HG03469 (cell line): ENCODE results near the gene ESYT2.
A peak's percentile ranks its signal among the peaks of the same experiment; 100 is the strongest.
"Not testable (repeated sequence)": the region's sequence is repeated elsewhere in the genome, so short reads cannot be mapped to it uniquely, and the experiment has no call there.

Experiments used
- ATAC-seq: cut with Tn5 transposase; IDR thresholded peaks from one replicate; pipeline ENCODE4 v1.9.1; 2021; ENCODE audit warnings: mild to moderate bottlenecking, moderate library complexity, moderate number of reproducible peaks; ENCODE audit not compliant: unreplicated experiment

ESYT2 gene, protein sequence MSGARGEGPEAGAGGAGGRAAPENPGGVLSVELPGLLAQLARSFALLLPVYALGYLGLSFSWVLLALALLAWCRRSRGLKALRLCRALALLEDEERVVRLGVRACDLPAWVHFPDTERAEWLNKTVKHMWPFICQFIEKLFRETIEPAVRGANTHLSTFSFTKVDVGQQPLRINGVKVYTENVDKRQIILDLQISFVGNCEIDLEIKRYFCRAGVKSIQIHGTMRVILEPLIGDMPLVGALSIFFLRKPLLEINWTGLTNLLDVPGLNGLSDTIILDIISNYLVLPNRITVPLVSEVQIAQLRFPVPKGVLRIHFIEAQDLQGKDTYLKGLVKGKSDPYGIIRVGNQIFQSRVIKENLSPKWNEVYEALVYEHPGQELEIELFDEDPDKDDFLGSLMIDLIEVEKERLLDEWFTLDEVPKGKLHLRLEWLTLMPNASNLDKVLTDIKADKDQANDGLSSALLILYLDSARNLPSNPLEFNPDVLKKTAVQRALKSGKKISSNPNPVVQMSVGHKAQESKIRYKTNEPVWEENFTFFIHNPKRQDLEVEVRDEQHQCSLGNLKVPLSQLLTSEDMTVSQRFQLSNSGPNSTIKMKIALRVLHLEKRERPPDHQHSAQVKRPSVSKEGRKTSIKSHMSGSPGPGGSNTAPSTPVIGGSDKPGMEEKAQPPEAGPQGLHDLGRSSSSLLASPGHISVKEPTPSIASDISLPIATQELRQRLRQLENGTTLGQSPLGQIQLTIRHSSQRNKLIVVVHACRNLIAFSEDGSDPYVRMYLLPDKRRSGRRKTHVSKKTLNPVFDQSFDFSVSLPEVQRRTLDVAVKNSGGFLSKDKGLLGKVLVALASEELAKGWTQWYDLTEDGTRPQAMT

DNA sequence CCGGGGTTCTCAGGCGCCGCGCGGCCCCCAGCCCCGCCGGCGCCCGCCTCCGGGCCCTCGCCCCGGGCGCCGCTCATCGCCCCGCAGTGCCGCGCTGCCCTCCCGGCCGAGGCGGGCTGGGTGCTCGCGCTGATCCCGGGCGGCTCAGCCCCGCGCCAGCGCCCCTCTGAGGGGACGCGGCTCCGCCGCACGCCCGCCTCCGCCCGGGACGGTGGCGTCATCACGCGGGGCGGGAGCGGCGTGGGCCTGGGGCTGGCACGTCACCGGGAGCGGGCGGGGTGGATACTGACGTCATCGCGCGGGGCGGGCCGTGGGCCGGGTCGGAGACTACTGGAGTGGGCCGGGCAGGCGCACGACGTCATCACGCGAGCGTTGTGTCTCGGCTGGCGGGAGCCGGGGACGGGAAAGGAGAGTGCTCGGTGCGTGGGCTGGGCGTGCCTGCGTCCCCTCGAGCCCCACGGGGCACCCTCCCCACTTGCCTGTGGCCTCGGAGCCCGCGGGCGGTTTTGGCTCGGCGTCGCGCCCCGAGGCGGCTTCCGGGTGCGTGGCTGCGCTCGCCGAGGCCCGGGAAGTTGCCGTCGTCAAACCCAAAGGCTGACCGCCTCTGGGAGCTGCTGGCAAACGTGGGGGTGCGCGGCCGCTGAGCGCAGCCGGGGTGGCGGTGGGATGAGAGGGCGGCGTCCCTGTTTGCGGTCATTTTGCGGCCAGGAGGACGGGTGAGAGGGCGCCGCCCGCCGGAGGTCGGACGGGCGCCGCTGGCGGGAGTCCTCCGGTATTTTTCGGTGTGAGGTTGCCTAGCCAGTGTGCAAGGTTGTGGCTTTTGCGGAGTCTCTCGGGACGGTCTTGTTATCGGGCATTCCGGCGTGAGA, at the start of gene ESYT2:
Gene ESYT2, minus strand, starts transcription at position 168 of the 869 bp plus-strand sequence. Its CDS starts 91 bp downstream, at position 77.
- peak; percentile 73 for ATAC-seq

DNA sequence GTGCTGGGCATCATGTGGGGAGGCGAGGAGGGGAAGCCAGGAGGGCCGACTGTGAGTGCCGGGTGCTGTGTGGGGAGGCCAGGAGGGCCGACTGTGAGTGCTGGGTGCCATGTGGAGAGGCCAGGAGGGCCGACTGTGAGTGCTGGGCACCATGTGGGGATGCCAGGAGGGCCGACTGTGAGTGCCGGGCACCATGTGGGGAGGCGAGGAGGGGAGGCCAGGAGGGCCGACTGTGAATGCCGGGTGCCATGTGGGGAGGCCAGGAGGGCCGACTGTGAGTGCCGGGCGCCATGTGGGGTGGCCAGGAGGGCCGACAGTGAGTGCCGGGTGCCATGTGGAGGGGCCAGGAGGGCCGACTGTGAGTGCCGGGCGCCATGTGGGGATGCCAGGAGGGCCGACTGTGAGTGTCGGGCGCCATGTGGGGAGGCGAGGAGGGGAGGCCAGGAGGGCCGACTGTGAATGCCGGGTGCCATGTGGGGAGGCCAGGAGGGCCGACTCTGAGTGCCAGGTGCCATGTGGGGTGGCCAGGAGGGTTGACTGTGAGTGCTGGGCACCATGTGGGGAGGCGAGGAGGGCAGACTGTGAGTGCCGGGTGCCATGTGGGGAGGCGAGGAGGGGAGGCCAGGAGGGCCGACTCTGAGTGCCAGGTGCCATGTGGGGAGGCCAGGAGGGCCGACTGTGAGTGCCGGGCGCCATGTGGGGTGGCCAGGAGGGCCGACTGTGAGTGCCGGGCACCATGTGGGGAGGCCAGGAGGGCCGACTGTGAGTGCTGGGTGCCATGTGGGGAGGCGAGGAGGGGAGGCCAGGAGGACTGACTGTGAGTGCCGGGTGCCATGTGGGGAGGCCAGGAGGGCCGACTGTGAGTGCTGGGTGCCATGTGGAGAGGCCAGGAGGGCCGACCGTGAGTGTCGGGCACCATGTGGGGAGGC, 49.1 kb upstream of the ESYT2 start:
- ATAC-seq, result not testable (repeated sequence)

DNA sequence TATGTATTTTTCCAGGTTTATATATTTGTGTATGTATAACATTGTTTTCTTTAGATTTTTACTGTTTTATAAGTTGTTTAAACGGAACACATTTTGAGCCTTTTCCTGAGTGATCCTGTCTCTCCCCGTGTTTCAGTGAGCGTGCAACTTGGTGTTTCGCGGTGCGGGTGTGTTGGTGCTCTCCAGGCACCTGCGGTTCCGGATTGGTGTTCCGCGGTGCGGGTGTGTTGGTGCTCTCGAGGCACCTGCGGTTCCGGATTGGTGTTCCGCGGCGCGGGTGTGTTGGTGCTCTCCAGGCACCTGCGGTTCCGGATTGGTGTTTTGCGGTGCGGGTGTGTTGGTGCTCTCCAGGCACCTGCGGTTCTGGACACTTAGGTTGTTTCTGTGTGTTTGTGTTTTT, 47.7 kb upstream of the ESYT2 start:
- no peak for ATAC-seq

DNA sequence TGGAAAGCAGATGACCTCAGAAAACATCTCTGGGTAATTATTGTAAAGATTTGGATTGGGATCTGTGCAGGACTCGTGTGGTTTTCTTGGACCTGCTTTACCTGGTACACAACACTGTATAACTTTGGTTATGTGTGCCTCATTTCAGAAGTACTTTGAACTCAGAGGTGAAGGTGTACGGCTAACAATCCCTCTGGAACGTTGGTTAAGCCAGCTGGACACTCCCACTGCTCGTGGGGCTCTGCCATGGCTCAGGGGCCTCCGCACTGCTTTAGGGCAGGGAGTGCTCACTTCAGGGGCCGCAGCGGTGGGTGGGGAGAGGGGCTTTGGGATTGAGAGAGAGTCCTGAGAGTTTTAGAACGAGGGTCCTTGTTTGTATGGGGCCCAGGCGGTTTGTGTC, 40.6 kb upstream of the ESYT2 start:
- no peak for ATAC-seq

DNA sequence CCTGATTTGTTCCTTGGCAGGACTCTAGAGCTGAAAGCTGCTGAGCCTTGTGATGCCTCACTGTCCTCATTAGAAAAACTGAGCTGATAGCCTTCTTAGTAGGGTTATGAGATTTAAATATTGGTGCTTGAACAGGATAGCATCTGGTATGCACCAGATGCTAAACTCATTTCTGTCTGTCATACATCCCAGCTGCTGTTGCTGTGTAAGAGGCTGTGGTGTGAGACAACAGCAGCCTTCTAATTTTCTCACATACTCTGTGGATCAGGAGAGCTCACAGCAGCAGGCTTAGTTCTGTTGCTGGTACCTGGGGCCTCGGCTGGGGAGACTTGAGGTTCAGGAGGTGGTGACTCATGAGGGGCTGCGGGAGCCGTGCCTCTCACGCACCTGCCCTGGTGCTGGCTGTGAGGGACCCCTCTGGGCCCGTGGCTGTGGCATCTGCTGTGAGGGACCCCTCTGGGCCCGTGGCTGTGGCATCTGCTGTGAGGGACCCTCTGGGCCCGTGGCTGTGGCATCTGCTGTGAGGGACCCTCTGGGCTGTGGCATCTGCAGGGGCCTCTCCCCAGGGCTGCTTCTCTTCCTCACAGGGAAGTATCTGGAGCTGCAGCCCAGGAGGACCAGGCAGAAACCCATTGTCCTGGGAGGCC, 39.6 kb upstream of the ESYT2 start:
- no peak for ATAC-seq

DNA sequence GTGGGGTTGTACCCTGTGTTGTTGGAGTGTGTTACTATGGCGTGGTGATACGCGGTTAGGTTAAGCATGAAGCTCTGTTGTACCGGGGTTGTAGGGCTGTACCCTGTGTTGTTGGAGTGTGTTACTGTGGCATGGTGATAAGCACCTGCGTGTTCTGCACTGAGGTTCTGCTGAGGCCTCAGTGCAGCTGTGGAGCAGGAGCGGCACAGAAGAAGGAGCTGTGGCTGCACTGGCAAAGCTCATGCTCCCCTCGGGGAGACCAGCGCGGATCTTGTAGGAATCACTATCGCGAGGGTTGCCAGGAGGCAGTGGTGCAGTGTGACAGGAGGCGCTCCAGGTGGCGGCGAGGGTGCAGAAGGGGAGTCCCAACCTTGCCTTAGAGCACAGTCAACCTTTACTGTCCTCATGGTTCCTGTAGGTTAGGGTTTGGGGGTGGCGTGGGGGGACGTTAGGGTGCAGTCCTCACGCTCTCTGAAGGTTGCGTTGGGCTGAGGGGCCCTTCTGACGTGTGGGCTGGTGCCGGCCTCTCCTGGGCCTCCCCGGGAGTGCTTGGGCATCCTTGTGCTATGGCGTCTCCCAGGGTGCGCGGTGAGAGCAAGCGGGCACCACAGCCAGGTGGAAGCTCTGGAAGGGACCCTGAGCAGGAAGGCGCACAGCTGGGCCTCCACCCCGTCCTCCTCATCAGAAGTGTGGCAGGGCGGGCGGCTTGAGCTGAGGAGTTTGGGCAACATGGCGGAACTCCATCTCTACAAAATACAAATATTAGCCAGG, 38.1 kb upstream of the ESYT2 start:
- no peak for ATAC-seq

DNA sequence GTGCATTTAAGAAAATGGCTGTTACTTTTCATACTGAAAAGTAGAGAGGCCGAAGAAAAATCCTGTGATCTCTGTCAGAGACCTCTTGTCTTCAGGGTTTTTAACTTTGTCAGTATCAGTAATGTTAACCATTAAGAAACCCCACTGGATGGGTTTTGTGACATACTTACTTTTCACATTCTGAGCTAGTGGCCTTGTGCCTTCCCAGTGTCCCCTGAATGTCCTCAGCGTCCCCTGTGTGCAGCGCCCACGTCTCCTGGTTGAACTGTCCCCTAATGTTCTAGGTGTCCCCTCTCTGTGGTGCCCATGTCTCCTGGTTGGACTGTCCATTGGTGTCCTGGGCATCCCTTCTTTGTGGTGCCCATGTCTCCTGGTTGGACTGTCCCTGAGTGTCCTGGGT, 36.7 kb upstream of the ESYT2 start:
- no peak for ATAC-seq

DNA sequence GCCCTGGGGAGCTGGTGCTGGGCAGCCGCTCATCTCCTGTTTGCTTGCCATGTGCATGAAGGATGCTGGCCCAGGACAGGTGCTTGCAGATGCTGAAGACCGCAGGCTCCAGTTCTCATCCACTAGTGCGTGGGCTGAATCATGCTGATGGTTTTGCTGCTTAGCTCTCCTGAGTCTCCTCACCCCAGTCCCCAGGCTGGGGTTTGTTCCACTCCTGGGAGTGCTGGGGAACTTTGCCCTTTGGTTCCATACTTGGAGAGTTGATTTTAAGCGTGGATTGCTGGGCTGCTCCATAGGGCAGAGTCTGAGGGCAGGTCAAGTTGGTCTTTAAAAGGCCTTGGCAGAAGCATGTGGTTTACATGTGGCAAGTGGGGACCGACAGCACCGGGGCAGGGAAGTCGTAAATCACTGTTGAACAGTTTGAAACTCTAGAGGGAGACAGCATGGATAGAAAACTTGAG, 36.2 kb upstream of the ESYT2 start:
- no peak for ATAC-seq

DNA sequence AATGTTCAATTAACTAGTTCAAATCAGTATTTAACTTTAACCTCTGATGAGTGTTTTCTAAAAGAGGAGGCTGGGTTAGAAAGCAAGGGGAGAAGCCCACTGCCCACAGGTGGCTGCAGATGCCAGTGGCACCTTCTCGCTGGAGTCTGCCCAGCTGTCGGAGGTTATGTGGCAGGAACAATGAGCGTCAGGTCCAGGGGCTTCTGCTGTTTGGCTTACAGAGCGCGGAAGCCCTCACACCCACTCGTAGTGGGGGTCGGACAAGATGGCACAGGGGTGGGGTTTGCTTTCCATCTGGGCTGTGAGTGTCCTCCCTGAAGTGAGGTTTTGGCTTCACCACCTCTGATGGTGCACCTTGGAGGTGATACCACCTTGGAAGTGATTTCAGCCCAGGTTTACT, 35.5 kb upstream of the ESYT2 start:
- no peak for ATAC-seq

DNA sequence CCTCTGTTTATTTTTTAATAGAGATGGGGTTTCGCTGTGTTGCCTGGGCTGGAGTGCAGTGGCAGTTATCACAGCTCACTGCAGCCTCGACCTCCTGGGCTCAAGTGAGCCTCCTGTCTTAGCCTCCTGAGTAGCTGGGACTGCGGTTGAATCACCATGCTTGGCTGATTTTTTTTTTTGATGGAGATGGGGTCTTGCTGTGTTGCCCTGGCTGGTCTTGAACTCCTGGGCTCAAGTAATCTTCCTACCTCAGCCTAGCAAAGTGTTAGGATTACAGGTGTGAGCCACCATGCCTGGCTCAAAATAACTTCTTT, 35.2 kb upstream of the ESYT2 start:
- no peak for ATAC-seq

DNA sequence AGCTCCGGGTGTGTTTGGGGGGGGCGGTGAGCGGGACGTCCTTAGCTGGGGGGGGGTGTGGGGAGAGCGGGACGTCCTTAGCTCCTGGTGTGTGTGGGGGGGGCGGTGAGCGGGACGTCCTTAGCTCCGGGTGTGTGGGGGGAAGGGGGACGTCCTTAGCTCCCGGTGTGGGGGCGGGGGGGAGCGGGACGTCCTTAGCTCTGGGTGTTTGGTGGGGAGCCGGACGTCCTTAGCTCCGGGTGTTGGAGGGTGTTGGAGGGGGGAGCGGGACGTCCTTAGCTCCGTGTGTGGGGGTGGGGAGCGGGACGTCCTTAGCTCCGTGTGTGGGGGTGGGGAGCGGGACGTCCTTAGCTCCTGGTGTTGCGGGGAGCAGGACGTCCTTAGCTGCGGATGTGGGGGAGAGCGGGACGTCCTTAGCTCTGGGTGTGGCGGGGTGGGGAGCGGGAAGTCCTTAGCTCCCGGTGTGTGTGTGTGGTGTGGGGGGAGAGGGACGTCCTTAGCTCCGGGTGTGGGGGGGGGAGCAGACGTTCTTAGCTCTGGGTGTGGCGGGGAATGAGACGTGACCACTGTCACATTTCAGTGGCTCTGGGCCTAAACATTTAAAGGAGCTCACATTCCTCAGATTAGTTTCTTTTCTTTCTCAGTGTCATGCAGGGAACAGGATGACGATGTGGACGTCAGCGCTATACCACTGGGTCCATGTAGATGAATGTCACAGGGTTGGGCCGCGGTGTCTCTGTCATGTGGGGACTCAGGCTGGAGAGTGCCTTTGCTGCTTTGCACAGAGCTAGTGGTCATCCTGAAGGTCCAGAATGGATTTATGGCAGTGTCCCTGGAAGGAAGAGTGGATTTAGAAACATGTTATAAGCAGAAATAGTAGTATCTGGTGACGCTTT, 34.5 kb upstream of the ESYT2 start:
- ATAC-seq, result peak; percentile 19

DNA sequence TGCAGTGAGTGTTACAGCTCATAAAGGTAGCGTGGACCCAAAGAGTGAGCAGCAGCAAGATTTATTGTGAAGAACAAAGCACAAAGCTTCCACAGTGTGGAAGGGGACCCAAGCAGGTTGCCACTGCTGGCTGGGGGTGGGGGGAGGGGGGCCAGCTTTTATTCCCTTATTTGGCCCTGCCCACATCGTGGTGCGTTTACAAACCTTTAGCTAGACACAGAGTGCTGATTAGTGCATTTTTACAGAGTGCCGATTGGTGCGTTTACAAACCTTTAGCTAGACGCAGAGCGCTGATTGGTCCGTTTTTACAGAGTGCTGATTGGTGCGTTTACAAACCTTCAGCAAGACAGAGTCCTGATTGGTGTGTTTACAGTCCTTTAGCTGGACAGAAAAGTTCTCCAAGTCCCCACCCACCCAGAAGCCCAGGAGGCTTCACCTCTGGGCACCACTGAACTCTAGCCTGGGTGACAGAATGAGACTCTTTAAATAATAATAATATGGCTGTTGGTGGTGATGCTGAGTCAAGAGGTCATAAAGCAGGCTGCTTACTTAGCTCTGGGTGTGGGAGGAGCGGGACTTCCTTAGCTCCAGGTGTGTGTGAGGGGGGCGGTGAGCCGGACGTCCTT, 33.8 kb upstream of the ESYT2 start:
- peak; percentile 56 for ATAC-seq

DNA sequence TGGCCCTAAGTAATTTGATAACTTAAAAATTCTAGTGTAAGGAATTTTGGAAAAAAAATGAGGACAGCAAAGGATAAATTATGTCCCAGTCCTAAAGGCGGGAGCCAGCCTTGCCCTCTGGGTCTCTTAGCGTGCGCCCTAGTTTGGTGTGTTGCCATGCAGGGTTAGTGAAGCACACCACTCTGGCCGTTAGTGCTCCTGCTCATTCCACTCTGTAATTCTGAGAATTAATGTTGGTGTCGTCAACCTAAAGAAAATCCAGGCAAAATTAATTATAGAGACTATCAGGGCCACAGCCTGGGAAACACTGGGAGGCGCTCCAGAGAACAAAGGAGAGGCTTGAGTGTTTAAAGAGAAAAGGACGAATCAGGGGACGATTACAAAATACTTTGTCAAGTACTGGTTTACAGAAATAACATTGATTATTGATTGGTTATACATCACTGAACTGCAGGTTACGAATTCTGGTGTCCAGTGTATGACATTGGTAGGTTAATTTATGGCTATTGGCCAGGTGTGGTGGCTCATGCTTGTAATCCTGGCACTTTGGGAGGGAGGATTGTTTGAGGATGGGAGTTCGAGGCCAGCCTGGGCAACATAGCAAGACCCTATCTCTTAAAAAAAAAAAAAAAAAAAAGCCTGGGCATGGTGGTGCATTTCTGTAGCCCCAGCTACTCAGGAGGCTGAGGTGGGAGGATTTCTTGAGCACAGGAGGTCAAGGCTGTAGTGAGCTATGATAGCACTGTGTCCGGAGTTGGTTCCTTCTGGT, 32.8 kb upstream of the ESYT2 start:
- no peak for ATAC-seq

DNA sequence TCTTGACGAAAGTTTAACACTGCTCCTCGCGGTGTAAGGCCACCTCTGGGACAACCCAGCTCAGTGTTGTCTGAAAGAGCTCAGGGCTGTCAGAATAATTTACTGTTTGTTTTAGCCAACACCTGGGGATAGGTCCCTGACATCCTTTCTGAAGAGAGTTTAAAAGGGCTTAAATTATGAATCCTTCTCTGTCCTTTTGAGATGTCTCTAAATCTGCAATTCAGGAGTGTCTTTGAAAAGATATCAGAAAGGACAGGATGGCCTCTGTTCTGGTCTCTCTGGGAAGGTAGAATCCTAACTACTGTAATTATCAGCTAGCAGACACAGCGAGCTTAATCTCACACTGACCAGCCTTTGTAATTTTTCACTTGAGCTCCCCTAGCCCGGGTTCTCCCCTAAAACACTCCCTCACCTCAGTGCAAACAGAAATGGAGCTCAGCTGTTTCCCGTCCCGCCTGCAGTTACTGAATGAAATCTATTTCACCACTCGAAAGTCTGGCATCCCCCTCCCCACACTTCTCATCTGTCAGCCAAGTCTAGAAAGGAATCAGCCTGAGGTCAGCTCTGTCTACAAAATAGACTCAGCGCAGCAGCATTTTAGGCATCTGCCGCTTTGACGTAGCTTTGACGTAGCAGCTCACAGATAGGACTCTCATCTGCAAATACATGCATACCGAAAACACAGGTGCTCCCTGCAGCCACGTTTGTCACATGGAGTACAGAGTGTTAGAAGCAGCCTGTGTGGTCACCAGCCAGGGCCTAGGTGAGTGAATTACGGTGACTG, 31.9 kb upstream of the ESYT2 start:
- ATAC-seq, result no peak

DNA sequence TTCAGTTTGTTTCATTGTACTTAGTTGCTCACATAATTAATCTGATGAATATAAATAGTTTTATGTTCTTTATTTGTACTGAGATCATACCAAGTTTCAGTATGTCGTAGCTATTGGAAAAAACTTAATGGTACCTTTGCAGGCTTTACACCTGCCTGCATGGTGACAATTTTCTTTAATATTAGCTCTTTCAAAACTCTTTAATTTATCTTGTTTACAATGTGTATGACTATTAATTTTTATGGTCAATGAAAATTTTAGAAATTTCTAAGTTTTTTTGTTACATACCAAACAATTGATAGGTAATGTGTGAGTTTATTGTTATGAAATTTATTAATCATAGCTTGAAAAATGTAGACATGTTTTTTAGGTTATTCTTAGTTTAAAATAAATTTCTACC, 31.1 kb upstream of the ESYT2 start:
- no peak for ATAC-seq
